ENCODE data around the gene BIRC6.

Gene BIRC6

DNA sequence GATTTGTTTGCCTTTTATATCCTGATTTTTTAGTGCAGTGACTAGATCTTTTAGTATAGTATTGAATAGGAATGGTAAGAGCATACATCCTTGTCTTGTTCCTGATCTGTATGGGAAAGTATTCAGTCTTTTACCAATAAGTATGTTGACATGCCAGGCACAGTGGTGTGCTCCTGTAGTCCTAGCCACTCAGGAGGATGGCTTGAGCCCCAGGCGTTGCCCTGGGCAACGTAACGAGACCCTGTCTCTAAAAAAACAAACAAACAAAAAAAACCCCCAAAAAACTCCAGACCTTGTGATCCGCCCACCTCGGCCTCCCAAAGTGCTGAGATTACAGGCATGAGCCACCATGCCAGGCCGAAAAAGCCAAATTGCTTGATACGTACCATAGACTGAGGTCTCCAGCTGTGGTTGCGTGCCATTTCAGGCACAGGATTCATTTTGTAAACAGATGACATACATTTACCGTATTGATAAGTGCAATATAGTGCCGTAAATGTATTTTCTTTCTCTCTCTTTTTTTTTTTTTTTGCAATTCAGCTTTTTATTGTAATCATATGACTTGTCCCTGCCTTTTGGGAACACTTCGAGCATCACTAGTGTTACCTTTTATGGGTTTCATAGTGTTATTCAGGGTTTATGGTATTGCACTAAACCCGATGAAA lies 18.5 kb downstream of the BIRC6 start:
- DNase-seq = no peak

- no peak for DNase-seq
Observed at GRCh38 chr2:32376756-32377155, 19.9 kb downstream of the BIRC6 start.

GRCh38 chr2:32377928-32378327 lies 21.1 kb downstream of the BIRC6 start:
- DNase-seq = no peak

DNA sequence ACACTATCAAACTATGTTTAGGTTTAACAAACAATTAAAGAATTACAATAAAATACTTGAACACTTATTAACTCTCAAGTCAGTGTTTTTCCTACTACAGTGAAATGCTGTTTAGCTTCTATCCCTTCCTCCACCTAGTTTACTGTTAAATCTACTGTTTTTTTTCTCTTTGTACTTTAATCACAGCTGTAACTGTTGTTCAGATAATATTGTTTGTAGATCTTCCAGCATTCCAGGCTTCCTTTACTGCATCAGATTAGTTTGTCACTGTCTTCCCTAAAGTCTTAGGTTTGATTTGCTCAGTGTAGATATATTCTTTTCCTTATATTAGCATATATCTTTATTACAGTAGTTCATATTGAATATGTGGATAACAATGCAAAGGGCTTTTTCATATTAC lies 22.5 kb downstream of the BIRC6 start:
- no peak for DNase-seq

DNA sequence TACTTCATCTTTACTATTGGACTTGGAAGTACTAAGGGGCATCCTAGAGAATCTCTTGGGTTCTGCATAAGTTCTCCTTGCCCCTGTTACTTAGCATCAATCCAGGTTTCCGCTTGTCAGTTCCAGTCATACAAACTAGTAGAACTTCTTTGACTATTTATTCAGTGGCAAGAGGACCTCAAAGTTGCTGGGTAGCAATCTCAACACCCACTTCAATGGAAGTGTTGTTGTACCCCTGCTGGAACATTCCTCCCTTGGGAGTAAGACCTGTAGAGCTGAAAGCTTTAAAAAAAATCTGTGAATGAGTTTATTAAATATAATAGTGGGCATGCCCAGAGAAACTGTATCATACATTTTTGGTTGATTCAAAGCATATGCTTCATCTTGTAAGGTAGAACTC lies 27.0 kb downstream of the BIRC6 start:
- DNase-seq = no peak

DNA sequence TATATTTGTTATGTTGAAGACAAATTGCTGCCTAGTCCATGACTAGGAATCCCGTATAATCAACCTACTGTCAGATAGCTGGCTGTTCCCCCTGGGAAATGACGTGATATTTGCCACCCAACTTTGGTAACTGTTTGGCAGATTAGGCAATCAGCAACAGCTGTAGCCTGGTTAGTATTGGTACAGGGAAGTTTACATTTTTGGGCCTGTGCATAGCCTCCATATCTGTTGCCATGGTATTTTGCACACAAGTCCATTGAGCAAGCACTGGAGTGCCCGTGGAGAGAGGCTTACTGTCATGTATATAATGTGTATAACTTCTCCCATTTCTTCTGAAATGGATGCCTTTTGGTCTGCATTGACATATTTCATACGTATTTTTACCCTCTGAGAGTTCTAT lies 27.7 kb downstream of the BIRC6 start:
- no peak for DNase-seq

- DNase-seq = no peak
Observed at GRCh38 chr2:32386739-32387138, 29.9 kb downstream of the BIRC6 start.

DNA sequence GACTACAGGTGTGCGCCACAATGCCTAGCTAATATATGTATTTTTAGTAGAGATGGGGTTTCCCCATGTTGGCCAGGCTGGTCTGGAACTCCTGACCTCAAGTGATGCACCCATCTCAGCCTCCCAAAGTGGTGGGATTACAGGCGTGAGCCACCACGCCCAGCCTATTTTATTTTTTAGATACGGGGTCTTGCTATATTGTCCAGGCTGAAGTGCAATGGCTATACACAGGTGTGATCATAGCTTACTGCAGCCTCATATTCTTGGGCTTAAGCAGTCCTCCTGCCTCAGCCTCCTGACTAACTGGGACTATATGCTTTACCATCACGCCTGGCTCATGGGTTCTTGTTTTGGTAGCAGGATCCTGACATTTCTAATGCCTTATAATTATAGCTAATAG lies 42.4 kb downstream of the BIRC6 start:
- no peak for DNase-seq

- no peak for DNase-seq
Observed at GRCh38 chr2:32402091-32402490, 45.3 kb downstream of the BIRC6 start.

DNA sequence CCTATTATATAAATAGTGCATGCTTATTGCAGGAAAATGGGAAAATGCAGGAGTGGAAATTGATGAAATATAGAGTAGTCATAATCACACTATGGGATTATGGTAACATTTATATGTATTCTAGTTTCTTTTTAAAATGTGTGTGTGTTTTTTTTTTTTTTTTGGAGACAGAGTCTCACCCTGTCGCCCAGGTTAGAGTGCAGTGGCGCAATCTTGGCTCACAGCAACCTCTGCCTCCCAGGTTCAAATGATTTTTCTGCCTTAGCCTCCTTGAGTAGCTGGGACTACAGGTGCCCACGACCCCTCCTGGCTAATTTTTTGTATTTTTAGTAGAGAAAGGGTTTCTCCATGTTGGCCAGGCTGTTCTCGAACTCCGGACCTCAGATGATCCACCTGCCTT lies 47.0 kb downstream of the BIRC6 start:
- DNase-seq = no peak

GRCh38 chr2:32404691-32405090 lies 47.9 kb downstream of the BIRC6 start:
- no peak for DNase-seq

GRCh38 chr2:32416519-32416918 lies 59.7 kb downstream of the BIRC6 start:
- DNase-seq = no peak

DNA sequence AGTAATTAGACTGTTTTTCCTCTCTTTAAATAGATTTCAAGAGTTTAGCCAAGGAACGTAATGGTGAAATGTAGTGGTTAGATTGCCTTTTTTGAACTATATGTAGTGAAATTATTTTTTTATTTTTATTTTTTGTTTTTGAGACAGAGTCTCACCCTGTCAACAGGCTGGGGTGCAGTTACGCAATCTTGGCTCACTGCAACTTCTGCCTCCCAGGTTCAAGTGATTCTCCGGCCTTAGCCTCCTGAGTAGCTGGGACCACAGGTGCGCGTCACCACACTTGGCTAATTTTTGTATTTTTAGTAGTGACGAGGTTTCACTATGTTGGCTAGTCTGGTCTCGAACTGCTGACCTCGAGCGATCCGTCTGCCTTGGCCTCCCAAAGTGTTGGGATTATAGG lies 60.8 kb downstream of the BIRC6 start:
- DNase-seq = no peak

DNA sequence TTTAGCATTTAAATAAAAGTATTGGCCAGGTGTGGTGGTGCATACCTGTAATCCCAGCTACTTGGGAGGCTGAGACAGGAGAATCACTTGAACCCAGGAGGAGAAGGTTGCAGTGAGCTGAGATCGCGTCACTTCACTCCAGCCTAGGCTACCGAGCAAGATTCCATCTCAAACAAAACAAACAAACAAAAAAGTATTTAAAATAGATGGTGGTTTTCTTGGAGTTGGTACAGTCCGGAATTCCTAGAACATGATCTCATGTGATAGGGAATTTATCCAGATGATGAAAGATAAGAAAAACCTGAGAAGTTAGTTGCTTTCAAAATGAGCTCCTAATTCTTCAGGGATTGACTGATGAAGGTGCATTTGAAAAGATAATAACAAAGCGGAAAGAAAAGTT lies 62.0 kb downstream of the BIRC6 start:
- no peak for DNase-seq

DNA sequence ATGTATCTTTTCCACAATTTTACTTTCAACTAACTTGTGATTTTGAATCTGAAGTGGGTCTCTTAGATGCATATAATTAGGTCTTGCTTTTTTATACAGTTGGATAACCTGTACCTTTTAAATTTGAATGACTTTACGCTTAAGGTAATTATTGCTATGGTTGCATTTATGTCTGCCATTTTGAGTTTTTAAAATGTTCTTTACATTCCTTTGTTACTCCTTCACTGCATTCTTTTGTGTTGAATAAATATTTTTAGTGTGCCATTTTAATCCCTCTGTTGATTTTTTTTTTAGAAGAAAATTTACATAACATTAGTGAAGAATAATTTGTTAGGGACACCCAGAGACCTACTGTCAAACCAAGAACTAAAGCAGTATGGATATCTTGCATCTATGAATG lies 65.3 kb downstream of the BIRC6 start:
- no peak for DNase-seq

DNA sequence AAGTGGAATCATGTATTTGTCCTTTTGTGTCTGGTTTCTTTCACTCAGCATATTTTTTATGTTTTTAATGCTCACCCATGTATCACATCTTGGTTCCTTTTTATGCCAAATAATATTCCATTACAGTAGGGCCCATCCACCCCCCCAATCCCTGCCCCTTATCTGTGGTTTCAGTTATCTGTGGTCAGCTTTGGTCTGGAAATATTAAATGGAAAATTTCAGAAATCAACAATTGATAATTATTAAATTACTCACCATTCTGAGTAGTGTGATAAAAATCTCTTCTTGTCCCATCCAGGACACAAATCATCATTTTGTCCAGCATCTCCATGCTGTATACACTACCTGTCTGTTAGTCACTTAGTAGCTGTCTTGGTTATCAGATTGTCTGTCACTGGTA lies 66.7 kb downstream of the BIRC6 start:
- no peak for DNase-seq

DNA sequence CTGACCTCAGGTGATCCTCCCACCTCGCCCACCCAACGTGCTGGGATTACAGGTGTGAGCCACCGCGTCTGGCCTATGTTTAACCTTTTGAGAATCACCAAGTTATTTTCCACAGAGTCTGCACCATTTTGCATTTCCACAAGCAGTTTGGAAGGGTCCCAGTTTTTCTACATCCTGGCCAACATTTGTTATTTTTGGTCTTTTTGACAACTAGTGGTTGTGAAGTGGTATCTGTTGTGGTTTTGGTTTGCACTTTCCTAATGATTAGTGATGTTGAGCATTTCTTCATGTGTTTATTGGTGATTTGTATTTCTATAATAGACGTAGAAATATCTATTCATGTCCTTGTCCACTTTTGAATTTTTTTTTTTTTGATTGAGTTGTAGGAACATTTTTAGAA lies 67.9 kb downstream of the BIRC6 start:
- DNase-seq = no peak

- DNase-seq = no peak
Observed at GRCh38 chr2:32425719-32426141, 68.9 kb downstream of the BIRC6 start.

- DNase-seq = peak; percentile 90
Observed at GRCh38 chr2:32427672-32428610, 71.1 kb downstream of the BIRC6 start.

DNA sequence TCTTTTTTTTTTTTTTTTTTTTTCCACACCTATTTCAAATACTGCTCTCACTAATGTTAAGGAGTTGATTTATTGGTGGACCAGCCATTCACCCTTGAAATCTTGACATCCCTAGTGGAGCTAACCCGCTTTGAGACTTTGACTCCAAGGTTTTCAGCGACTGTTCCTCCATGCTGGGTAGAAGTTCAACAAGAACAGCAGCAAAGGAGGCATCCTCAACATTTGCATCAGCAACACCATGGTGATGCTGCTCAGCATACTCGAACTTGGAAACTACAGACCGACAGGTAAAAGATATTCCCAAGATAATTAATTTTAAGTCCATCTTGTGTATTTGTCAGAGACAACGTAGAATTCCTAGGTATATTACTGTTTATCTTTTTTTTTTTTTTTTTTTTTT lies 74.0 kb downstream of the BIRC6 start:
- no peak for DNase-seq

GRCh38 chr2:32436150-32436549 lies 79.3 kb downstream of the BIRC6 start:
- DNase-seq = no peak

- DNase-seq = no peak
Observed at GRCh38 chr2:32442020-32442467, 85.2 kb downstream of the BIRC6 start.

GRCh38 chr2:32446369-32446768 lies 89.5 kb downstream of the BIRC6 start:
- DNase-seq = no peak

GRCh38 chr2:32450851-32451250 lies 94.0 kb downstream of the BIRC6 start:
- no peak for DNase-seq

Data from SHP77 (cell line).